ENCODE measurements around the gene HIC2. TPM values are rescaled to one million over a fixed set of nuclear protein-coding genes. Genes with fewer than 3 reads are reported as not detected.
"Not testable (repeated sequence)": the region's sequence is repeated elsewhere in the genome, so short reads cannot be mapped to it uniquely, and the experiment has no call there.

HIC2 gene
- total and polyA plus RNA-seq, 10 of the 15 experiments (the other 5 are each of a cell fraction or from before 2014, with no cell fraction given), result 0.11 to 5.0 (median 1.4) TPM

DNA sequence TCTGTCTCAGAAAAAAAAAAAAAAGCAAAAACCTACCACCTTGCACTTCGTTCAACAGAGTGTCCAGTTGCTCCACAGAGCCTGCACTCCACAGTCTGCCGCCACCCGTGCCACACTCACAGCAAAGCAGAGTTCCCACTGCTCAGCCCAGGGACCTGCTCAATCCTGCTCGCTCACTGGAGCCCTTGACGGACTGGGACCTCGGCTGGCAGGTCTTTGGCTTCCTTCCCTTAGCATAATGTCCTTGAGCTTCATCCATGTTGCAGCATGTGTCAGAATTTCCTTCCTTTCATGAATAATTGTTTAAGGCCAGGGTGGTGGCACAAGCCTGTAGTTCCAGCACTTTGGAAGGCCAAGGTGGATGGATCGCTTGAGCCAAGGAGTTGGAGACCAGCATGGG, 22.6 kb upstream of the HIC2 start:
- no CpG with 5 or more reads among the region's 7 CpGs for WGBS (ENCODE audit: insufficient coverage, insufficient replicate concordance, low lambda C conversion rate, missing lambda C conversion rate)
- H3K79me2 ChIP-seq (ENCODE audit: control insufficient read depth, insufficient read depth, low read length); H3K9ac ChIP-seq (ENCODE audit: control insufficient read depth, insufficient read depth, low read length); H3K4me1 ChIP-seq (ENCODE audit: control insufficient read depth, insufficient read depth, low read length); intact Hi-C loops (cut with micrococcal nuclease; ENCODE audit: unreplicated experiment); DNase-seq (ENCODE audit: low read depth, low spot score); H3K9me3 ChIP-seq (replicated peaks; ENCODE audit: control insufficient read depth, insufficient read depth, low read length); SMC1A ChIA-PET (ENCODE audit: uncharacterized antibody, unreplicated experiment); H2AFZ ChIP-seq (ENCODE audit: control insufficient read depth, low read depth, low read length); H3K27me3 ChIP-seq (replicated peaks in 1 of 2; ENCODE audit: control insufficient read depth in 2 of 2, insufficient read depth in 2 of 2, low read length in 1 of 2); FAIRE-seq; RAD21 ChIA-PET (ENCODE audit: unreplicated experiment); H4K20me1 ChIP-seq (ENCODE audit: control insufficient read depth, insufficient read depth); H3K36me3 ChIP-seq (ENCODE audit: control insufficient read depth in 2 of 2, insufficient read depth in 2 of 2, low read length in 1 of 2); CTCF ChIA-PET; H3K27ac ChIP-seq (ENCODE audit: control insufficient read depth, insufficient read depth); BruUV-seq (replicated peaks); POLR2A ChIA-PET; in situ Hi-C loops (cut with MboI); H3K4me2 ChIP-seq (ENCODE audit: control insufficient read depth, insufficient read depth); ATAC-seq; H3K4me3 ChIP-seq: not testable (repeated sequence)

DNA sequence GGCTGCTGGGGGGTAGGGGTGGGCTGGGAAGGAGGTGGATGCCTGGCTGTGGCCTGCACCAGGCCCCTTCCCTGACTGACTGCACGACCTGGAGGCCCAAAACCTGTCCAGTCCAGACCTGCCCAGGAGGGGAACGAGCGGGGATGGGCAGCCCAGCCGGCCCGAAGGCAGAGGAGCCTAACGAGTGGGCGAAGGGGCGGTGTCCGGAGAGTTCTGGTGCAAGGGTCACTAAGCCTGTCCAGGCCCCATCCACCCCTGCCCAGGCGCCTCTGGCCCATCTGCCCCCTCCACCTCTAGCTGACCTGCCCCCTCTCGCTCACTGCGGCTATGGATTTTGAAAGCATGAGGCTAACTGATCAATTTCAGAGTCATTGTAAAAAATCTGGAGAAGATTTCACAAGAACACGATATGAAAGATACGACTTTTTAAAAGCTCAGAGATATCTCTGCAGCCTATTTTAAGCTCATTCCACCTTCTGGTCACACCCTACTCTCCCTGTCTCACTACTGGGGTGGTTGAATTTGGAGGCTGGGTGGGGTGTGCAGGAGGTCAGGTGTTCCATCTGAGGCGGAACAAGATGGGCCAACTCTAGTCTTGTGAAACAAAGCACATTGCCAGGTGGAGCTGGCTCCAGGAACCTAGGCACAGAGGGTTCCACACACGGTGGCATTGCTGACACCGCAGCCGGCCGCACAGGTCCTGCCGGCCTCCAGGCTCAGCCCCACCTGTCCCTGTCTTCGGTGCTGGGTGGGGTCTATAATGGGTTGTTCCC, 15.8 kb upstream of the HIC2 start:
- CTCF ChIA-PET; H3K9me3 ChIP-seq (replicated peaks; ENCODE audit: control insufficient read depth, insufficient read depth, low read length); POLR2A ChIA-PET; H3K9ac ChIP-seq (ENCODE audit: control insufficient read depth, insufficient read depth, low read length); H3K27ac ChIP-seq (ENCODE audit: control insufficient read depth, insufficient read depth); SMC1A ChIA-PET (ENCODE audit: uncharacterized antibody, unreplicated experiment); in situ Hi-C loops (cut with MboI); BruUV-seq (replicated peaks); FAIRE-seq; H3K27me3 ChIP-seq (replicated peaks in 1 of 2; ENCODE audit: control insufficient read depth in 2 of 2, insufficient read depth in 2 of 2, low read length in 1 of 2); DNase-seq (ENCODE audit: low read depth, low spot score); H3K4me3 ChIP-seq; H3K79me2 ChIP-seq (ENCODE audit: control insufficient read depth, insufficient read depth, low read length); H3K4me2 ChIP-seq (ENCODE audit: control insufficient read depth, insufficient read depth); intact Hi-C loops (cut with micrococcal nuclease; ENCODE audit: unreplicated experiment); H4K20me1 ChIP-seq (ENCODE audit: control insufficient read depth, insufficient read depth); RAD21 ChIA-PET (ENCODE audit: unreplicated experiment); H3K36me3 ChIP-seq (ENCODE audit: control insufficient read depth in 2 of 2, insufficient read depth in 2 of 2, low read length in 1 of 2); ATAC-seq; H3K4me1 ChIP-seq (ENCODE audit: control insufficient read depth, insufficient read depth, low read length); H2AFZ ChIP-seq (ENCODE audit: control insufficient read depth, low read depth, low read length): not testable (repeated sequence)
- WGBS (ENCODE audit: insufficient coverage, insufficient replicate concordance, low lambda C conversion rate, missing lambda C conversion rate), result no CpG with 5 or more reads among the region's 21 CpGs

DNA sequence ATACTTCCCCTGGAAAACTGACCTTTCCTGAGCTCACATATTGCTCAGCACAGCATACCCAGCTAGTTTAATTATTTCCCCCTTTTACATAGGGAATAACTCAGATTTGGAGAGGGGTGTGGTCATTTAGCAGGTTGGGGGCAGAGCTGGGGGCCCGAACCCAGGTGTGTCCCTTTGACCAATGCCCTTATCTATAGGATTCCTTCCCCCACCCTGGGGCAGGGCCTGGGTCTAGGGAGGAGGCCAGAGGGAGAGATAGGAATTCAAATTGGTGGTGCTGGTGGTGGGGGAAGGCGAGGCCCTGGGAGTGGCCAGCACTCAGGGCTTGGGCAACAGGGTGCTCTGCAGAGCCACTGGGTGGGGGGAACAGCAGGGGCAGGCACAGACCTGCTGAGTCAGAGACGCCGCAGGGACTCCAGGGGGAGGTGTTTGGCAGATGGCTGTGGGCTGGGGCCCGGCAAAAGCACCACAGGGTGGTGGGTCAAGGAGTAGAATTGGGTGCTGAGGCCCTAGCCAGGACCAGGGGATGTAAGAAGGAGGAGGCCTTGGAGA, 14.3 kb upstream of the HIC2 start:
- CTCF ChIA-PET; in situ Hi-C loops (cut with MboI); DNase-seq (ENCODE audit: low read depth, low spot score): not testable (repeated sequence)

DNA sequence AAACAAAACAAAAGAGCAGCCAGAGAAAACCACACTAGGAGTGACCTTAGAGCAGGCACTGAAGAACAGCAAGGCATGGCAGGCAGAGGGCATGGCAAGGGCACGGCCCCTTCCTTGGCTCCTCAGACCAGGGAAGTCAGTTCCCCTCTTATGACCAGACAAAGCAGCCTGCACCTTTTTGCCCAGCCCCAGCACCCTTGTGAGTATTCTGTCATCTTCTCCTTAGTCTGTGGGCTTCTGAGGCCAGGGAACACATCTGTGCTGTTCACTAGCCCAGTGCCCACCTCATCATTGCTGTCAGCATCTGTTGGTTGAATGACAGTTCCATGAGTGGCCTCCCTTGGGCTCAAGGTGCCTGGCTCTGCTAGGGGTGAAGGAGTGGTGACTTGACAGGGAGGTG, 10.0 kb upstream of the HIC2 start:
- H3K9me3 ChIP-seq (replicated peaks; ENCODE audit: control insufficient read depth, insufficient read depth, low read length); H3K4me1 ChIP-seq (ENCODE audit: control insufficient read depth, insufficient read depth, low read length); CTCF ChIA-PET; intact Hi-C loops (cut with micrococcal nuclease; ENCODE audit: unreplicated experiment); POLR2A ChIA-PET; in situ Hi-C loops (cut with MboI); ATAC-seq; DNase-seq (ENCODE audit: low read depth, low spot score); BruUV-seq (replicated peaks); H3K79me2 ChIP-seq (ENCODE audit: control insufficient read depth, insufficient read depth, low read length); H3K27me3 ChIP-seq (replicated peaks in 1 of 2; ENCODE audit: control insufficient read depth in 2 of 2, insufficient read depth in 2 of 2, low read length in 1 of 2); RAD21 ChIA-PET (ENCODE audit: unreplicated experiment); H2AFZ ChIP-seq (ENCODE audit: control insufficient read depth, low read depth, low read length); H3K36me3 ChIP-seq (ENCODE audit: control insufficient read depth in 2 of 2, insufficient read depth in 2 of 2, low read length in 1 of 2); H3K9ac ChIP-seq (ENCODE audit: control insufficient read depth, insufficient read depth, low read length); H3K27ac ChIP-seq (ENCODE audit: control insufficient read depth, insufficient read depth); H4K20me1 ChIP-seq (ENCODE audit: control insufficient read depth, insufficient read depth); FAIRE-seq; SMC1A ChIA-PET (ENCODE audit: uncharacterized antibody, unreplicated experiment); H3K4me2 ChIP-seq (ENCODE audit: control insufficient read depth, insufficient read depth); H3K4me3 ChIP-seq: not testable (repeated sequence)
- WGBS (ENCODE audit: insufficient coverage, insufficient replicate concordance, low lambda C conversion rate, missing lambda C conversion rate), result 40% methylated on average over 1 of the region's 1 CpG

More for the DNA sequence above, 14.3 kb upstream of the HIC2 start:
- H3K4me3 ChIP-seq; POLR2A ChIA-PET; H3K27me3 ChIP-seq (replicated peaks in 1 of 2; ENCODE audit: control insufficient read depth in 2 of 2, insufficient read depth in 2 of 2, low read length in 1 of 2); H3K4me1 ChIP-seq (ENCODE audit: control insufficient read depth, insufficient read depth, low read length); FAIRE-seq; H3K27ac ChIP-seq (ENCODE audit: control insufficient read depth, insufficient read depth); H3K9ac ChIP-seq (ENCODE audit: control insufficient read depth, insufficient read depth, low read length); intact Hi-C loops (cut with micrococcal nuclease; ENCODE audit: unreplicated experiment); H3K9me3 ChIP-seq (replicated peaks; ENCODE audit: control insufficient read depth, insufficient read depth, low read length); RAD21 ChIA-PET (ENCODE audit: unreplicated experiment); H3K36me3 ChIP-seq (ENCODE audit: control insufficient read depth in 2 of 2, insufficient read depth in 2 of 2, low read length in 1 of 2); H3K79me2 ChIP-seq (ENCODE audit: control insufficient read depth, insufficient read depth, low read length); BruUV-seq (replicated peaks); H3K4me2 ChIP-seq (ENCODE audit: control insufficient read depth, insufficient read depth); H2AFZ ChIP-seq (ENCODE audit: control insufficient read depth, low read depth, low read length); ATAC-seq; H4K20me1 ChIP-seq (ENCODE audit: control insufficient read depth, insufficient read depth); SMC1A ChIA-PET (ENCODE audit: uncharacterized antibody, unreplicated experiment): not testable (repeated sequence)
- WGBS (ENCODE audit: insufficient coverage, insufficient replicate concordance, low lambda C conversion rate, missing lambda C conversion rate), result 8% methylated on average over 1 of the region's 5 CpGs

Data from GM12878 (cell line).